ENCODE data around the gene FN1. TPM values are rescaled to one million over a fixed set of nuclear protein-coding genes. Genes with fewer than 3 reads are reported as not detected.
"Not testable (repeated sequence)": the region's sequence is repeated elsewhere in the genome, so short reads cannot be mapped to it uniquely, and the experiment has no call there.

FN1 gene
- total RNA-seq, 3 donors from 2014 or later (not counting 1 experiment from before 2014, with no cell fraction given), result 0.30 TPM; not detected in 2

GRCh38 chr2:215360596-215360995, 75.3 kb downstream of the FN1 start:
- Mint-ChIP-seq H3K27ac (no peak overlapping the region), H3K9me3 (no peaks in the 10 kb centered on the region), H3K36me3 (no peaks in the 10 kb centered on the region), H3K4me3 (no peak overlapping the region), H3K4me1 (no peaks in the 10 kb centered on the region), H3K27me3 (ENCODE audit: low read depth in 2 of 2) (no peaks in the 10 kb centered on the region)
- DNase-seq (no peak), ATAC-seq (no peak)
- 100% methylated on average over 1 of the region's 2 CpGs for WGBS (ENCODE audit: insufficient coverage)
- Histone ChIP-seq H3K4me1 (ENCODE audit: control insufficient read depth, insufficient read depth, low read length) (no peaks in the 10 kb centered on the region), H3K27ac (ENCODE audit: low read length) (no peak overlapping the region), H3K9me3 (ENCODE audit: control insufficient read depth, insufficient read depth, low read length) (no peaks in the 10 kb centered on the region), H3K36me3 (ENCODE audit: control insufficient read depth, insufficient read depth, low read length) (no peaks in the 10 kb centered on the region), H3K27me3 (ENCODE audit: control insufficient read depth, insufficient read depth, low read length) (no peaks in the 10 kb centered on the region), H3K4me3 (ENCODE audit: low read length) (no peak overlapping the region)
- TF ChIP-seq CTCF (IDR thresholded peaks at IDR 0.05), result no peak
- intact Hi-C loops (cut with micrococcal nuclease), result no loop called here

DNA sequence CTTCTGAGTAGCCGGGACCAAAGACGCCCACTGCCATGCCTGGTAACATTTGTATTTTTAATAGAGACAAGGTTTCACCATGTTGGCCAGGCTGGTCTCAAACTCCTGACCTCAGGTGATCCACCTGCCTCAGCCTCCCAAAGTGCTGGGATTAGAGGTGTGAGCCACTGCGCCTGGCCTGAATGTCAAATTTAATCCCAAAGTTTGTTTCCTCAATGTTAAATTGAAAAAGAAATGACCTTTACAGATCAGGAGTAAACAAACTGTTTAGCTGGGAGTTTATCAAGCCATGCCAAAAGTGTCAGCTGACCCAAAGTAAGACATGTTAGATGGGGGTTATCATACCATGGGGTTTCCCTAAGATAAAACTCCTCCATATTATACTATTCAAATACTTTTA, 75.8 kb downstream of the FN1 start:
- H3K27me3 ChIP-seq (ENCODE audit: control insufficient read depth, insufficient read depth, low read length); intact Hi-C loops (cut with micrococcal nuclease); H3K4me3 ChIP-seq (ENCODE audit: low read length); H3K4me1 ChIP-seq (ENCODE audit: control insufficient read depth, insufficient read depth, low read length); H3K27ac Mint-ChIP-seq; H3K36me3 Mint-ChIP-seq; H3K27me3 Mint-ChIP-seq (ENCODE audit: low read depth in 2 of 2); DNase-seq; H3K27ac ChIP-seq (ENCODE audit: low read length); H3K4me3 Mint-ChIP-seq; H3K36me3 ChIP-seq (ENCODE audit: control insufficient read depth, insufficient read depth, low read length); ATAC-seq; H3K9me3 ChIP-seq (ENCODE audit: control insufficient read depth, insufficient read depth, low read length); H3K4me1 Mint-ChIP-seq; H3K9me3 Mint-ChIP-seq: not testable (repeated sequence)
- WGBS (ENCODE audit: insufficient coverage), result 96% methylated on average over 3 of the region's 3 CpGs

GRCh38 chr2:215359576-215359922, 76.3 kb downstream of the FN1 start:
- no peaks in the 10 kb centered on the region for H3K27me3 Mint-ChIP-seq (ENCODE audit: low read depth in 2 of 2)
- H3K27ac ChIP-seq (ENCODE audit: low read length), result no peak overlapping the region
- no peak overlapping the region for H3K27ac Mint-ChIP-seq
- no peak for ATAC-seq
- DNase-seq, result no peak
- TF ChIP-seq CTCF (IDR thresholded peaks at IDR 0.05), result no peak
- H3K9me3 Mint-ChIP-seq, result no peaks in the 10 kb centered on the region
- no peaks in the 10 kb centered on the region for H3K9me3 ChIP-seq (ENCODE audit: control insufficient read depth, insufficient read depth, low read length)
- 100% methylated on average over 1 of the region's 1 CpG for WGBS (ENCODE audit: insufficient coverage)
- no peaks in the 10 kb centered on the region for H3K4me1 Mint-ChIP-seq
- no peaks in the 10 kb centered on the region for H3K36me3 ChIP-seq (ENCODE audit: control insufficient read depth, insufficient read depth, low read length)
- no peak overlapping the region for H3K4me3 ChIP-seq (ENCODE audit: low read length)
- H3K27me3 ChIP-seq (ENCODE audit: control insufficient read depth, insufficient read depth, low read length), result no peaks in the 10 kb centered on the region
- intact Hi-C loops (cut with micrococcal nuclease), result no loop called here
- H3K4me1 ChIP-seq (ENCODE audit: control insufficient read depth, insufficient read depth, low read length), result no peaks in the 10 kb centered on the region
- no peak overlapping the region for H3K4me3 Mint-ChIP-seq
- no peaks in the 10 kb centered on the region for H3K36me3 Mint-ChIP-seq

DNA sequence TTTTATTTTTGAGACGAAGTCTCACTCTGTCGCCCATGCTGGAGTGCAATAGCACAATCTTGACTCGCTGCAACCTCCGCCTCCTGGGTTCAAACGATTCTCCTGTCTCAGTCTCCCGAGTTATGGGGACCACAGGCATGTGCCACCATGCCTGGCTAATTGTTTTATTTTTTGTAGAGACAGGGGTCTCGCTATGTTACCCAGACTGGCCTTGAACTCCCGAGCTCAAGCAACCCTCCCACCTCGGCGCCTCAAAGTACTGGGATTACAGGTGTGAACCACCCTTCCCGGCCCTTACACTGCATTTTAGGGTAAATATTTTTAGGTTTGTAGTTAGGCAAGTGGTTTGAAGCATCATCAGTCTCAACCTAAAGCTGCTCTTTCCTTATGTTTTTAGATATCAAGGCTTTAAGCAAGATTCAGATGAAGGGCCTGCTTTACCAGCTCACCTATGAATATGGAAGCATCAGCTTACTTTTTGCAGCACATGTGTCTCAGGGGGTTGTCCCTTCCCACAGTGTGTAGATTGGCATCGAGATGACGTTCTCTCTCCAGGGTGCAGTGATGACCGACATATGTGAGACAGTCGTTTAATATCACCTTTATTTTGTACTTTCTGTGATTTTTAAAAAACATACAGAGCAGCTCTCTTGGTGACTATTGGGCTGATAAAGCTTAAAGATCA, 76.8 kb downstream of the FN1 start:
- H3K27me3 Mint-ChIP-seq (ENCODE audit: low read depth in 2 of 2), result no peaks in the 10 kb centered on the region
- no peak for ATAC-seq
- H3K9me3 Mint-ChIP-seq, result no peaks in the 10 kb centered on the region
- no peaks in the 10 kb centered on the region for H3K4me1 ChIP-seq (ENCODE audit: control insufficient read depth, insufficient read depth, low read length)
- no peaks in the 10 kb centered on the region for H3K4me1 Mint-ChIP-seq
- no peak overlapping the region for H3K4me3 ChIP-seq (ENCODE audit: low read length)
- no peaks in the 10 kb centered on the region for H3K36me3 Mint-ChIP-seq
- no peaks in the 10 kb centered on the region for H3K36me3 ChIP-seq (ENCODE audit: control insufficient read depth, insufficient read depth, low read length)
- WGBS (ENCODE audit: insufficient coverage), result 98% methylated on average over 15 of the region's 15 CpGs
- intact Hi-C loops (cut with micrococcal nuclease), result no loop called here
- no peaks in the 10 kb centered on the region for H3K27me3 ChIP-seq (ENCODE audit: control insufficient read depth, insufficient read depth, low read length)
- H3K9me3 ChIP-seq (ENCODE audit: control insufficient read depth, insufficient read depth, low read length), result no peaks in the 10 kb centered on the region
- TF ChIP-seq CTCF (IDR thresholded peaks at IDR 0.05), result no peak
- H3K27ac Mint-ChIP-seq, result no peak overlapping the region
- no peak overlapping the region for H3K4me3 Mint-ChIP-seq
- no peak for DNase-seq
- H3K27ac ChIP-seq (ENCODE audit: low read length), result no peak overlapping the region
